ENCODE results near the gene PSD2.

- TF ChIP-seq CTCF (IDR thresholded peaks at IDR 0.05; ENCODE audit: insufficient read depth, low read depth, low read length) (no peak), EZH2 (IDR thresholded peaks at IDR 0.05; ENCODE audit: insufficient read depth, low read length) (no peak)
Measured at GRCh38 chr5:139878093-139878492, 82.5 kb downstream of the PSD2 start.

All from astrocyte (in vitro differentiated cells and primary cell).